Spleen (tissue), 7 donors: ENCODE results near the gene CENPL.

Source experiments
- POLR2A ChIP-seq, 3 donors: fragments of 450-650 bp; IDR thresholded peaks; one replicate each; pipeline ENCODE4 v1.5.1; 2017; ENCODE audit warnings: antibody characterized with exemption in 3 of 3, mild to moderate bottlenecking in 1 of 3
- TF ChIP-seq, protein P1 (sequence below), 11 experiments: fragments of 200-600 bp in 7 of 11; fragments of 450-650 bp in 4 of 11; sonication (generic) in 4 of 11; IDR thresholded peaks in 8 of 11; conservative IDR thresholded peaks in 3 of 11; 1 replicate in 7 of 11; 2 replicates in 4 of 11; pipeline versions ENCODE4 v1.4.0 to v1.8.0; 2016 to 2021; ENCODE audit warnings: antibody characterized with exemption in 11 of 11, inconsistent platforms in 4 of 11, mild to moderate bottlenecking in 1 of 11
- donor health status: DM: no; HTN: no; CAD: no; lungs with moderate emphysema.
- donor health status: DM: no; HTN: no; CAD: no.
- donor health status: DM: no; HTN: no; CAD: no.

DNA sequence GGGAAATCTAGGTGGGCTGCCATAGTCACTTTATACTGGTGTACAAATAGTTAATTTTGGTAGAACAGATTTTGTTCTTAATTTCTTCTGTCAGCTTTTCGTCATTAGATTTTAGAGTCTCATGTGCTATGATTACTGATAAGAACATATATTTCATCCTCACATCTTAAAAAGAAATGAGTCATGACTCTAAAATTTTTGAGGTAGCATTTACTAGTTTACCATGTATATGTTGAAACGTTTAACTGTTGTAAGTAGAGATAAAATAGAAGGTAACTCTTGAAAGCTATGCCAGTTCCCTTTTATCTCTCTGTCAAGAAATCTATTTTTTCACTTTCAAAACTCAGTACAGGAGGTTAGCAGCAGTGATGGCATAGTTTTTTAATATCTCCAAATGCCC lies 56.5 kb downstream of the CENPL start:
- TF ChIP-seq, protein P1, sequence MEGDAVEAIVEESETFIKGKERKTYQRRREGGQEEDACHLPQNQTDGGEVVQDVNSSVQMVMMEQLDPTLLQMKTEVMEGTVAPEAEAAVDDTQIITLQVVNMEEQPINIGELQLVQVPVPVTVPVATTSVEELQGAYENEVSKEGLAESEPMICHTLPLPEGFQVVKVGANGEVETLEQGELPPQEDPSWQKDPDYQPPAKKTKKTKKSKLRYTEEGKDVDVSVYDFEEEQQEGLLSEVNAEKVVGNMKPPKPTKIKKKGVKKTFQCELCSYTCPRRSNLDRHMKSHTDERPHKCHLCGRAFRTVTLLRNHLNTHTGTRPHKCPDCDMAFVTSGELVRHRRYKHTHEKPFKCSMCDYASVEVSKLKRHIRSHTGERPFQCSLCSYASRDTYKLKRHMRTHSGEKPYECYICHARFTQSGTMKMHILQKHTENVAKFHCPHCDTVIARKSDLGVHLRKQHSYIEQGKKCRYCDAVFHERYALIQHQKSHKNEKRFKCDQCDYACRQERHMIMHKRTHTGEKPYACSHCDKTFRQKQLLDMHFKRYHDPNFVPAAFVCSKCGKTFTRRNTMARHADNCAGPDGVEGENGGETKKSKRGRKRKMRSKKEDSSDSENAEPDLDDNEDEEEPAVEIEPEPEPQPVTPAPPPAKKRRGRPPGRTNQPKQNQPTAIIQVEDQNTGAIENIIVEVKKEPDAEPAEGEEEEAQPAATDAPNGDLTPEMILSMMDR (IDR thresholded peaks at IDR 0.05 in 8 of 11, conservative IDR thresholded peaks at IDR 0.05 in 3 of 11) = no peak
- TF ChIP-seq POLR2A (IDR thresholded peaks at IDR 0.05) = no peak
